Fibroblast of pulmonary artery (primary cell): ENCODE results near the gene PIGW.

Source experiments
- DNase-seq: peaks from one replicate; pipeline ENCODE4 v3.0.0-alpha.2; 2010; ENCODE audit warnings: low read depth
- H3K4me3 ChIP-seq: replicated peaks from 2 replicates; pipeline ENCODE4 v1.5.1; 2011; ENCODE audit warnings: low read depth, mild to moderate bottlenecking, control low read depth, low read length, moderate library complexity
- CTCF ChIP-seq: IDR thresholded peaks from 2 replicates; pipeline ENCODE4 v1.5.1; 2011; ENCODE audit warnings: mild to moderate bottlenecking, control low read depth, low read length, inconsistent platforms; ENCODE audit errors: missing control alignments

Gene PIGW

GRCh38 chr17:36524428-36524876 is 10.3 kb upstream of the PIGW start:
- no peak for DNase-seq
- H3K4me3 ChIP-seq = no peak overlapping the region
- TF ChIP-seq CTCF = no peak

GRCh38 chr17:36525113-36525512 is 9.7 kb upstream of the PIGW start:
- no peak overlapping the region for H3K4me3 ChIP-seq
- no peak for DNase-seq
- no peak for TF ChIP-seq CTCF

GRCh38 chr17:36525888-36526287 is 8.9 kb upstream of the PIGW start:
- TF ChIP-seq CTCF = no peak
- no peak for DNase-seq
- H3K4me3 ChIP-seq = no peak overlapping the region

- TF ChIP-seq CTCF = no peak
- no peak for DNase-seq
- no peak overlapping the region for H3K4me3 ChIP-seq
These were observed 7.1 kb upstream of the PIGW start for GRCh38 chr17:36527621-36528250.

- DNase-seq = peak; percentile 36
- no peak for TF ChIP-seq CTCF
- no peak overlapping the region for H3K4me3 ChIP-seq
These were observed 5.7 kb upstream of the PIGW start for GRCh38 chr17:36529121-36529520.

- DNase-seq = no peak
- no peak for TF ChIP-seq CTCF
- H3K4me3 ChIP-seq = no peak overlapping the region
These were observed 2.3 kb upstream of the PIGW start for GRCh38 chr17:36532435-36532975.
